ENCODE data around the gene TSHZ3. TPM values are rescaled to one million over a fixed set of nuclear protein-coding genes. Genes with fewer than 3 reads are reported as not detected.

The TSHZ3 gene
- total and polyA plus RNA-seq, 2 of the 13 experiments (the other 11 are each of a cell fraction or from before 2014, with no cell fraction given) = not detected

GRCh38 chr19:31312009-31312676 lies 37.1 kb downstream of the TSHZ3 start:
- WGBS (ENCODE audit: low lambda C conversion rate) = 36% methylated on average over 7 of the region's 7 CpGs
- no peak overlapping the region for H3K4me2 ChIP-seq (ENCODE audit: low read depth, low read length)
- DNase-seq (ENCODE audit: low spot score) (no peak), FAIRE-seq (no peak), ATAC-seq (no peak)
- H3K79me2 ChIP-seq (ENCODE audit: insufficient read depth, low read length) = no peaks in the 10 kb centered on the region
- H3K4me3 ChIP-seq (replicated peaks in 1 of 3; ENCODE audit: insufficient read depth in 1 of 3, low read depth in 2 of 3, low read length in 3 of 3) = no peak overlapping the region
- peaks cover 0 to 3% of the 10 kb centered on the region in 2 experiments; a peak in 1 of 5 replicates for H3K27me3 ChIP-seq (ENCODE audit: control insufficient read depth in 1 of 2, insufficient read depth in 2 of 2, low read length in 2 of 2)
- in situ Hi-C loops (cut with HindIII; ENCODE audit: extremely low pct_ligation_motif_present, low pct_unique_long_range_greater_than_20kb) = no loop called here
- H3K27ac ChIP-seq (ENCODE audit: extremely low read length, insufficient read depth, low read length) = no peak overlapping the region
- no peaks in the 10 kb centered on the region for H3K4me1 ChIP-seq (ENCODE audit: insufficient read depth, low read length)
- H3K9ac ChIP-seq (ENCODE audit: insufficient read depth, low read depth, low read length) = no peak overlapping the region
- intact Hi-C loops (cut with micrococcal nuclease; ENCODE audit: unreplicated experiment) = no loop called here
- H3K36me3 ChIP-seq (replicated peaks in 1 of 2; ENCODE audit: control insufficient read depth in 1 of 2, insufficient read depth in 2 of 2, low read length in 2 of 2) = no peaks in the 10 kb centered on the region
- H4K20me1 ChIP-seq (ENCODE audit: insufficient read depth, low read length) = no peaks in the 10 kb centered on the region
- ChIA-PET CTCF (ENCODE audit: low intra/inter-chr PET ratio, low total read pairs) (no interaction called here), POLR2A (no interaction called here)
- H3K9me3 ChIP-seq (ENCODE audit: low read length) = no peaks in the 10 kb centered on the region
- H2AFZ ChIP-seq (ENCODE audit: low read length) = no peak overlapping the region
- TF ChIP-seq ZFP1 (CRISPR knock-in tag; IDR thresholded peaks at IDR 0.05) = no peak
- BruUV-seq (replicated peaks) = no TSS peak

- no peak overlapping the region for H3K27ac ChIP-seq (ENCODE audit: extremely low read length, insufficient read depth, low read length)
- POLR2A ChIA-PET = no interaction called here
- TF ChIP-seq CHD4 (IDR thresholded peaks at IDR 0.05; ENCODE audit: borderline replicate concordance, low read length) (no peak), PAWR (CRISPR knock-in tag; IDR thresholded peaks at IDR 0.05; ENCODE audit: borderline replicate concordance) (no peak), NAIF1 (CRISPR knock-in tag; IDR thresholded peaks at IDR 0.05; ENCODE audit: borderline replicate concordance) (no peak), NCOR1 (IDR thresholded peaks at IDR 0.05; ENCODE audit: borderline replicate concordance, low read length) (no peak), DBP (CRISPR knock-in tag; IDR thresholded peaks at IDR 0.05; ENCODE audit: not compliant biosample characterization) (no peak), ZFP90 (CRISPR knock-in tag; IDR thresholded peaks at IDR 0.05; ENCODE audit: borderline replicate concordance) (no peak), GLMP (CRISPR knock-in tag; IDR thresholded peaks at IDR 0.05; ENCODE audit: borderline replicate concordance) (no peak), ZNF550 (CRISPR knock-in tag; IDR thresholded peaks at IDR 0.05; ENCODE audit: borderline replicate concordance) (no peak), NCOA1 (CRISPR knock-in tag; IDR thresholded peaks at IDR 0.05) (no peak), ZNF75D (CRISPR knock-in tag; IDR thresholded peaks at IDR 0.05; ENCODE audit: borderline replicate concordance) (no peak), GATAD1 (CRISPR knock-in tag; IDR thresholded peaks at IDR 0.05) (no peak), JDP2 (CRISPR knock-in tag; IDR thresholded peaks at IDR 0.05; ENCODE audit: borderline replicate concordance) (no peak), ZFP36L1 (CRISPR knock-in tag; IDR thresholded peaks at IDR 0.05) (no peak), IKZF4 (CRISPR knock-in tag; IDR thresholded peaks at IDR 0.05; ENCODE audit: borderline replicate concordance, low read depth, not compliant biosample characterization) (no peak)
These were observed 38.7 kb downstream of the TSHZ3 start for GRCh38 chr19:31310432-31311133.

More at GRCh38 chr19:31310432-31311133, 38.7 kb downstream of the TSHZ3 start:
- CTCF ChIA-PET (ENCODE audit: low intra/inter-chr PET ratio, low total read pairs) = no interaction called here
- FAIRE-seq (no peak), ATAC-seq (no peak), DNase-seq (ENCODE audit: low spot score) (no peak)
- no peaks in the 10 kb centered on the region for H3K9me3 ChIP-seq (ENCODE audit: low read length)
- H2AFZ ChIP-seq (ENCODE audit: low read length) = no peak overlapping the region
- BruUV-seq (replicated peaks) = no TSS peak
- no peaks in the 10 kb centered on the region for H3K79me2 ChIP-seq (ENCODE audit: insufficient read depth, low read length)
- peaks cover 0 to 3% of the 10 kb centered on the region in 2 experiments; a peak in 1 of 5 replicates for H3K27me3 ChIP-seq (ENCODE audit: control insufficient read depth in 1 of 2, insufficient read depth in 2 of 2, low read length in 2 of 2)
- in situ Hi-C loops (cut with HindIII; ENCODE audit: extremely low pct_ligation_motif_present, low pct_unique_long_range_greater_than_20kb) = no loop called here
- no peak overlapping the region for H3K4me3 ChIP-seq (replicated peaks in 1 of 3; ENCODE audit: insufficient read depth in 1 of 3, low read depth in 2 of 3, low read length in 3 of 3)
- H3K9ac ChIP-seq (ENCODE audit: insufficient read depth, low read depth, low read length) = no peak overlapping the region
- H4K20me1 ChIP-seq (ENCODE audit: insufficient read depth, low read length) = no peaks in the 10 kb centered on the region
- H3K4me1 ChIP-seq (ENCODE audit: insufficient read depth, low read length) = no peaks in the 10 kb centered on the region
- intact Hi-C loops (cut with micrococcal nuclease; ENCODE audit: unreplicated experiment) = no loop called here
- WGBS (ENCODE audit: low lambda C conversion rate) = 4% methylated on average over 4 of the region's 4 CpGs
- no peaks in the 10 kb centered on the region for H3K36me3 ChIP-seq (replicated peaks in 1 of 2; ENCODE audit: control insufficient read depth in 1 of 2, insufficient read depth in 2 of 2, low read length in 2 of 2)
- H3K4me2 ChIP-seq (ENCODE audit: low read depth, low read length) = no peak overlapping the region

All from HepG2 (cell line).